HepG2 (cell line): Measurements from ENCODE around the gene STH. TPM values are rescaled to one million over a fixed set of nuclear protein-coding genes. Genes with fewer than 3 reads are reported as not detected.

Experiments
- ARID2 ChIP-seq: sonication (generic); formaldehyde crosslinking; IDR thresholded peaks from 2 replicates; pipeline ENCODE4 v1.8.1; 2022; ENCODE audit warnings: mild to moderate bottlenecking, missing genetic modification reagents, borderline replicate concordance
- ERF ChIP-seq: IDR thresholded peaks from 2 replicates; pipeline ENCODE4 v1.6.1; 2018; ENCODE audit warnings: missing biosample characterization, missing genetic modification reagents
- KDM5B ChIP-seq: sonication (generic); formaldehyde crosslinking; IDR thresholded peaks from 2 replicates; pipeline ENCODE4 v1.4.0; 2020; ENCODE audit warnings: missing genetic modification reagents, mild to moderate bottlenecking, borderline replicate concordance
- MEIS1 ChIP-seq: sonication (generic); formaldehyde crosslinking; IDR thresholded peaks from 2 replicates; pipeline ENCODE4 v1.9.0; 2021; ENCODE audit warnings: mild to moderate bottlenecking, missing genetic modification reagents, moderate library complexity, borderline replicate concordance
- MZF1 ChIP-seq: sonication (generic); formaldehyde crosslinking; IDR thresholded peaks from 2 replicates; pipeline ENCODE4 v1.8.1; 2023; ENCODE audit warnings: mild to moderate bottlenecking, missing genetic modification reagents, borderline replicate concordance
- PAWR ChIP-seq: sonication (generic); formaldehyde crosslinking; IDR thresholded peaks from 2 replicates; pipeline ENCODE4 v1.4.0; 2020; ENCODE audit warnings: missing genetic modification reagents, mild to moderate bottlenecking, borderline replicate concordance
- SIN3B ChIP-seq: fragments of 150-350 bp; IDR thresholded peaks from 2 replicates; pipeline ENCODE4 v1.6.1; 2014; ENCODE audit warnings: low read length
- ZNF235 ChIP-seq: sonication (generic); formaldehyde crosslinking; IDR thresholded peaks from 2 replicates; pipeline ENCODE4 v1.8.1; 2023; ENCODE audit warnings: mild to moderate bottlenecking, missing genetic modification reagents, borderline replicate concordance
- ZNF3 ChIP-seq: IDR thresholded peaks from 2 replicates; pipeline ENCODE4 v1.7.0; 2017; ENCODE audit warnings: inconsistent platforms
- ZNF703 ChIP-seq: sonication (generic); formaldehyde crosslinking; IDR thresholded peaks from 2 replicates; pipeline ENCODE4 v1.5.1; 2020; ENCODE audit warnings: missing genetic modification reagents, mild to moderate bottlenecking, moderate library complexity, borderline replicate concordance
- ZNF766 ChIP-seq: sonication (generic); formaldehyde crosslinking; IDR thresholded peaks from 2 replicates; pipeline ENCODE4 v1.5.0; 2020; ENCODE audit warnings: missing genetic modification reagents, borderline replicate concordance
- ZNF772 ChIP-seq: sonication (generic); formaldehyde crosslinking; IDR thresholded peaks from 2 replicates; pipeline ENCODE4 v1.5.0; 2020; ENCODE audit warnings: mild to moderate bottlenecking, missing genetic modification reagents
- polyA plus RNA-seq, 8 experiments: library from polyadenylated mRNA; depleted of rRNA in 3 of 8; stranded (reverse) in 7 of 8; unstranded in 1 of 8; fragments of >200 nt; fragmentation: Illumina TruSeq in 4 of 8; extraction: Trizol in 4 of 8; gene quantifications; 2 replicates each; pipeline versions ENCODE4 v1.2.1 to v1.2.3, GENCODE V29; 2011 to 2016; ENCODE audit warnings: low read depth in 4 of 8, missing spikeins in 1 of 8, mixed read lengths in 1 of 8; ENCODE audit not compliant: insufficient read depth in 1 of 8
- total RNA-seq, 5 experiments: library from RNA; depleted of rRNA; stranded (reverse); fragments of >200 nt; fragmentation: Illumina TruSeq; extraction: Trizol; gene quantifications; 2 replicates each; pipeline ENCODE4 v1.2.3, GENCODE V29; 2016; ENCODE audit warnings: low read depth in 1 of 5
- TF ChIP-seq, protein P1 (sequence below): sonication (generic); formaldehyde crosslinking; IDR thresholded peaks from 2 replicates; pipeline ENCODE4 v1.8.0; 2023; ENCODE audit warnings: mild to moderate bottlenecking, missing genetic modification reagents
- TF ChIP-seq, protein P2 (sequence below), 2 experiments: sonication (generic) in 1 of 2; formaldehyde crosslinking in 1 of 2; IDR thresholded peaks; 2 replicates each; pipeline versions ENCODE4 v1.4.0 to v1.6.1; 2016 to 2020; ENCODE audit warnings: borderline replicate concordance in 1 of 2, low read depth in 1 of 2, mild to moderate bottlenecking in 1 of 2, missing genetic modification reagents in 1 of 2
- TF ChIP-seq, protein P3 (sequence below): sonication (generic); formaldehyde crosslinking; IDR thresholded peaks from 2 replicates; pipeline ENCODE4 v1.5.0; 2020; ENCODE audit warnings: missing genetic modification reagents
- TF ChIP-seq, protein P4 (sequence below): sonication (generic); formaldehyde crosslinking; IDR thresholded peaks from 2 replicates; pipeline ENCODE4 v1.5.0; 2020; ENCODE audit warnings: missing genetic modification reagents
- TF ChIP-seq, protein P5 (sequence below): sonication (generic); formaldehyde crosslinking; IDR thresholded peaks from 2 replicates; pipeline ENCODE4 v1.4.0; 2020; ENCODE audit warnings: missing genetic modification reagents
- TF ChIP-seq, protein P6 (sequence below): sonication (generic); formaldehyde crosslinking; IDR thresholded peaks from 2 replicates; pipeline ENCODE4 v1.5.0; 2020; ENCODE audit warnings: missing genetic modification reagents

Gene STH
- total and polyA plus RNA-seq, 2 of the 13 experiments (the other 11 are each of a cell fraction or from before 2014, with no cell fraction given) = not detected

DNA sequence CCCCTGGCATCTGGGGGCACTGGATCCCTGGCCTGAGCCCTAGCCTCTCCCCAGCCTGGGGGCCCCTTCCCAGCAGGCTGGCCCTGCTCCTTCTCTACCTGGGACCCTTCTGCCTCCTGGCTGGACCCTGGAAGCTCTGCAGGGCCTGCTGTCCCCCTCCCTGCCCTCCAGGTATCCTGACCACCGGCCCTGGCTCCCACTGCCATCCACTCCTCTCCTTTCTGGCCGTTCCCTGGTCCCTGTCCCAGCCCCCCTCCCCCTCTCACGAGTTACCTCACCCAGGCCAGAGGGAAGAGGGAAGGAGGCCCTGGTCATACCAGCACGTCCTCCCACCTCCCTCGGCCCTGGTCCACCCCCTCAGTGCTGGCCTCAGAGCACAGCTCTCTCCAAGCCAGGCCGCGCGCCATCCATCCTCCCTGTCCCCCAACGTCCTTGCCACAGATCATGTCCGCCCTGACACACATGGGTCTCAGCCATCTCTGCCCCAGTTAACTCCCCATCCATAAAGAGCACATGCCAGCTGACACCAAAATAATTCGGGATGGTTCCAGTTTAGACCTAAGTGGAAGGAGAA lies 13.5 kb downstream of the STH start (continued):
- TF ChIP-seq, protein P1, sequence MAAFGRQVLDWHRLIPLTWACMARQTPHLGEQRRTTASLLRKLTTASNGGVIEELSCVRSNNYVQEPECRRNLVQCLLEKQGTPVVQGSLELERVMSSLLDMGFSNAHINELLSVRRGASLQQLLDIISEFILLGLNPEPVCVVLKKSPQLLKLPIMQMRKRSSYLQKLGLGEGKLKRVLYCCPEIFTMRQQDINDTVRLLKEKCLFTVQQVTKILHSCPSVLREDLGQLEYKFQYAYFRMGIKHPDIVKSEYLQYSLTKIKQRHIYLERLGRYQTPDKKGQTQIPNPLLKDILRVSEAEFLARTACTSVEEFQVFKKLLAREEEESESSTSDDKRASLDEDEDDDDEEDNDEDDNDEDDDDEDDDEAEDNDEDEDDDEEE = no peak
- TF ChIP-seq, protein P2, sequence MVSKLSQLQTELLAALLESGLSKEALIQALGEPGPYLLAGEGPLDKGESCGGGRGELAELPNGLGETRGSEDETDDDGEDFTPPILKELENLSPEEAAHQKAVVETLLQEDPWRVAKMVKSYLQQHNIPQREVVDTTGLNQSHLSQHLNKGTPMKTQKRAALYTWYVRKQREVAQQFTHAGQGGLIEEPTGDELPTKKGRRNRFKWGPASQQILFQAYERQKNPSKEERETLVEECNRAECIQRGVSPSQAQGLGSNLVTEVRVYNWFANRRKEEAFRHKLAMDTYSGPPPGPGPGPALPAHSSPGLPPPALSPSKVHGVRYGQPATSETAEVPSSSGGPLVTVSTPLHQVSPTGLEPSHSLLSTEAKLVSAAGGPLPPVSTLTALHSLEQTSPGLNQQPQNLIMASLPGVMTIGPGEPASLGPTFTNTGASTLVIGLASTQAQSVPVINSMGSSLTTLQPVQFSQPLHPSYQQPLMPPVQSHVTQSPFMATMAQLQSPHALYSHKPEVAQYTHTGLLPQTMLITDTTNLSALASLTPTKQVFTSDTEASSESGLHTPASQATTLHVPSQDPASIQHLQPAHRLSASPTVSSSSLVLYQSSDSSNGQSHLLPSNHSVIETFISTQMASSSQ (IDR thresholded peaks at IDR 0.05; ENCODE audit: low read depth) = no peak
- TF ChIP-seq, protein P2 (CRISPR knock-in tag; IDR thresholded peaks at IDR 0.05; ENCODE audit: borderline replicate concordance) = no peak
- TF ChIP-seq, protein P3, sequence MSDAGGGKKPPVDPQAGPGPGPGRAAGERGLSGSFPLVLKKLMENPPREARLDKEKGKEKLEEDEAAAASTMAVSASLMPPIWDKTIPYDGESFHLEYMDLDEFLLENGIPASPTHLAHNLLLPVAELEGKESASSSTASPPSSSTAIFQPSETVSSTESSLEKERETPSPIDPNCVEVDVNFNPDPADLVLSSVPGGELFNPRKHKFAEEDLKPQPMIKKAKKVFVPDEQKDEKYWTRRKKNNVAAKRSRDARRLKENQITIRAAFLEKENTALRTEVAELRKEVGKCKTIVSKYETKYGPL (CRISPR knock-in tag) = no peak
- TF ChIP-seq ZNF772 (CRISPR knock-in tag) (no peak; the same call in 1 of the 2 replicates), ZNF3 (CRISPR knock-in tag) (no peak), ARID2 (CRISPR knock-in tag) (no peak), ZNF766 (no peak), ZNF235 (CRISPR knock-in tag) (0 out of 2 replicates have a peak, but pooled peaks have one; percentile 77), PAWR (no peak), MZF1 (CRISPR knock-in tag) (no peak), KDM5B (no peak), SIN3B (no peak), ERF (CRISPR knock-in tag) (no peak), MEIS1 (CRISPR knock-in tag) (no peak), ZNF703 (CRISPR knock-in tag) (no peak)
- TF ChIP-seq, protein P4, sequence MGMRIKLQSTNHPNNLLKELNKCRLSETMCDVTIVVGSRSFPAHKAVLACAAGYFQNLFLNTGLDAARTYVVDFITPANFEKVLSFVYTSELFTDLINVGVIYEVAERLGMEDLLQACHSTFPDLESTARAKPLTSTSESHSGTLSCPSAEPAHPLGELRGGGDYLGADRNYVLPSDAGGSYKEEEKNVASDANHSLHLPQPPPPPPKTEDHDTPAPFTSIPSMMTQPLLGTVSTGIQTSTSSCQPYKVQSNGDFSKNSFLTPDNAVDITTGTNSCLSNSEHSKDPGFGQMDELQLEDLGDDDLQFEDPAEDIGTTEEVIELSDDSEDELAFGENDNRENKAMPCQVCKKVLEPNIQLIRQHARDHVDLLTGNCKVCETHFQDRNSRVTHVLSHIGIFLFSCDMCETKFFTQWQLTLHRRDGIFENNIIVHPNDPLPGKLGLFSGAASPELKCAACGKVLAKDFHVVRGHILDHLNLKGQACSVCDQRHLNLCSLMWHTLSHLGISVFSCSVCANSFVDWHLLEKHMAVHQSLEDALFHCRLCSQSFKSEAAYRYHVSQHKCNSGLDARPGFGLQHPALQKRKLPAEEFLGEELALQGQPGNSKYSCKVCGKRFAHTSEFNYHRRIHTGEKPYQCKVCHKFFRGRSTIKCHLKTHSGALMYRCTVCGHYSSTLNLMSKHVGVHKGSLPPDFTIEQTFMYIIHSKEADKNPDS (CRISPR knock-in tag) = no peak
- TF ChIP-seq, protein P5, sequence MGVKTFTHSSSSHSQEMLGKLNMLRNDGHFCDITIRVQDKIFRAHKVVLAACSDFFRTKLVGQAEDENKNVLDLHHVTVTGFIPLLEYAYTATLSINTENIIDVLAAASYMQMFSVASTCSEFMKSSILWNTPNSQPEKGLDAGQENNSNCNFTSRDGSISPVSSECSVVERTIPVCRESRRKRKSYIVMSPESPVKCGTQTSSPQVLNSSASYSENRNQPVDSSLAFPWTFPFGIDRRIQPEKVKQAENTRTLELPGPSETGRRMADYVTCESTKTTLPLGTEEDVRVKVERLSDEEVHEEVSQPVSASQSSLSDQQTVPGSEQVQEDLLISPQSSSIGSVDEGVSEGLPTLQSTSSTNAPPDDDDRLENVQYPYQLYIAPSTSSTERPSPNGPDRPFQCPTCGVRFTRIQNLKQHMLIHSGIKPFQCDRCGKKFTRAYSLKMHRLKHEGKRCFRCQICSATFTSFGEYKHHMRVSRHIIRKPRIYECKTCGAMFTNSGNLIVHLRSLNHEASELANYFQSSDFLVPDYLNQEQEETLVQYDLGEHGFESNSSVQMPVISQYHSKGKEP (CRISPR knock-in tag) = no peak
- TF ChIP-seq, protein P6, sequence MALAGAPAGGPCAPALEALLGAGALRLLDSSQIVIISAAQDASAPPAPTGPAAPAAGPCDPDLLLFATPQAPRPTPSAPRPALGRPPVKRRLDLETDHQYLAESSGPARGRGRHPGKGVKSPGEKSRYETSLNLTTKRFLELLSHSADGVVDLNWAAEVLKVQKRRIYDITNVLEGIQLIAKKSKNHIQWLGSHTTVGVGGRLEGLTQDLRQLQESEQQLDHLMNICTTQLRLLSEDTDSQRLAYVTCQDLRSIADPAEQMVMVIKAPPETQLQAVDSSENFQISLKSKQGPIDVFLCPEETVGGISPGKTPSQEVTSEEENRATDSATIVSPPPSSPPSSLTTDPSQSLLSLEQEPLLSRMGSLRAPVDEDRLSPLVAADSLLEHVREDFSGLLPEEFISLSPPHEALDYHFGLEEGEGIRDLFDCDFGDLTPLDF (CRISPR knock-in tag) = no peak
